ENCODE results near the gene TIMP2.

DNA sequence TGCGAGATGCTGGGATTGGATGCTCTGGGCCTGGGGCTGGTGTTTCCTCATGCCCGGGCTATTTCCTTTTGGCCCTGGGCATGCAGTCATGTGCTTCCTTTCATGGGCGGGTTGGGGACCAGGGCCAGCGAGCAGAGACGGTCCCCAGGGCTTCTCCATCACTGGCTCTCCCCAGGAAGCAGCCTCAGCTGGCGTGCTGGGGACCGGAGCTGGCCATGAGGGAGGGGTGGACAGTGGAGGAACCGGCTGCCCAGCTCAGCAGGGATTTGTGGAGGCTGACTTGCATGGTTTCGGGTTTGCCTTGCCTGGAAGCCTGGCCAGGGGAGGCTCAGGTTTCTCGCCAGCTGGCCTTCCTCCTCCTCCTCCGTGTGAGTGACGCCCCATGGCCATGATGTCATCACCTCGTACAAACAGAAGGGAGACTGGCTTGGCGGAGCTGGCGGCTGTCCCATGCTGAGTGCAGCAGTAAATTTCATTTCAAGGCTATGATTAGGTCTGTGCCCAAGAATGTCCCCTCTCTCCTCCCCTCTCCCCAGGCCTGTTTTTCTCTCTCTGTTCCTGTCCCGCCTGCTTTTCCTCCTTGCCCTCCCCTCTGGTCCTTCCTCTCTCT, 8.9 kb upstream of the TIMP2 start:
- TF ChIP-seq, protein P1, sequence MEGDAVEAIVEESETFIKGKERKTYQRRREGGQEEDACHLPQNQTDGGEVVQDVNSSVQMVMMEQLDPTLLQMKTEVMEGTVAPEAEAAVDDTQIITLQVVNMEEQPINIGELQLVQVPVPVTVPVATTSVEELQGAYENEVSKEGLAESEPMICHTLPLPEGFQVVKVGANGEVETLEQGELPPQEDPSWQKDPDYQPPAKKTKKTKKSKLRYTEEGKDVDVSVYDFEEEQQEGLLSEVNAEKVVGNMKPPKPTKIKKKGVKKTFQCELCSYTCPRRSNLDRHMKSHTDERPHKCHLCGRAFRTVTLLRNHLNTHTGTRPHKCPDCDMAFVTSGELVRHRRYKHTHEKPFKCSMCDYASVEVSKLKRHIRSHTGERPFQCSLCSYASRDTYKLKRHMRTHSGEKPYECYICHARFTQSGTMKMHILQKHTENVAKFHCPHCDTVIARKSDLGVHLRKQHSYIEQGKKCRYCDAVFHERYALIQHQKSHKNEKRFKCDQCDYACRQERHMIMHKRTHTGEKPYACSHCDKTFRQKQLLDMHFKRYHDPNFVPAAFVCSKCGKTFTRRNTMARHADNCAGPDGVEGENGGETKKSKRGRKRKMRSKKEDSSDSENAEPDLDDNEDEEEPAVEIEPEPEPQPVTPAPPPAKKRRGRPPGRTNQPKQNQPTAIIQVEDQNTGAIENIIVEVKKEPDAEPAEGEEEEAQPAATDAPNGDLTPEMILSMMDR (IDR thresholded peaks at IDR 0.05; ENCODE audit: borderline replicate concordance, extremely low read depth, low read length, poor library complexity, severe bottlenecking): no peak
- no peak for TF ChIP-seq EZH2 (IDR thresholded peaks at IDR 0.05; ENCODE audit: borderline replicate concordance, low read depth, low read length, severe bottlenecking)

Data from DND-41 (cell line).